Muscle layer of duodenum (tissue), 2 donors: ENCODE measurements around the gene TMEM178A.

ENCODE experiments used
- H3K27ac ChIP-seq: one replicate; pipeline ENCODE4 v1.7.0; 2013; ENCODE audit warnings: mild to moderate bottlenecking, low read length
- H3K27me3 ChIP-seq: one replicate; pipeline ENCODE4 v1.7.0; 2013; ENCODE audit warnings: low read depth, mild to moderate bottlenecking, control low read depth, low read length
- H3K36me3 ChIP-seq, 2 donors: one replicate each; pipeline ENCODE4 v1.7.0; 2013; ENCODE audit warnings: low read length in 2 of 2, control low read depth in 1 of 2, mild to moderate bottlenecking in 1 of 2; ENCODE audit not compliant: insufficient read depth in 2 of 2, control insufficient read depth in 1 of 2
- H3K4me1 ChIP-seq, 2 donors: one replicate each; pipeline ENCODE4 v1.7.0; 2013; ENCODE audit warnings: low read length in 2 of 2, mild to moderate bottlenecking in 2 of 2, control low read depth in 1 of 2, moderate library complexity in 1 of 2; ENCODE audit not compliant: insufficient read depth in 2 of 2, control insufficient read depth in 1 of 2
- H3K4me3 ChIP-seq, 2 donors: one replicate each; pipeline ENCODE4 v1.7.0; 2013; ENCODE audit warnings: low read length in 2 of 2, low read depth in 1 of 2, mild to moderate bottlenecking in 1 of 2
- H3K9me3 ChIP-seq, 2 donors: one replicate each; pipeline ENCODE4 v1.7.0; 2013; ENCODE audit warnings: low read length in 2 of 2, control low read depth in 1 of 2, mild to moderate bottlenecking in 1 of 2; ENCODE audit not compliant: control insufficient read depth in 1 of 2
- donor health status: healthy.

Gene TMEM178A

DNA sequence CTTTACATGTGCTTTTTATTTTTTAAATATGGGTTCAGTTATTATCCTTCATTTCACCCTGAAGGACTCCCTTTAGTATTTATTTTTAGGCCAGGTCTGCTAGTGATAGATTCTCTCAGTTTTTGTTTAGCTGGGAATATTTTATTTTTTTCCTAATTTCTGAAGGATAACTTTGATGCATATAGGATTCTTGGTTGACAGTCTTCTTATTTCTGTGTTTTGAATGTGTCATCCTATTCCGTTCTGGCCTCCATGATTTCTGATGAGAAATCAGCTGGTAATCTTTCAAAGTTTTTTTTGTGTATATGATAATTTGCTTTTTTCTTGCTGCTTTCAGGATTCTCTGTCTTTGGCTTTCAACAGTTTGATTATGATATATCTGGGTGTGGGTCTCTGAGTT lies 35.4 kb downstream of the TMEM178A start:
- H3K27me3 ChIP-seq: no peaks in the 10 kb centered on the region
- H3K27ac ChIP-seq: no peak overlapping the region
- H3K36me3 ChIP-seq: no peaks in the 10 kb centered on the region
- peaks cover 0 to 13% of the 10 kb centered on the region in 2 donors for H3K9me3 ChIP-seq
- H3K4me1 ChIP-seq: peaks cover 3 to 12% of the 10 kb centered on the region in 2 donors
- no peak overlapping the region for H3K4me3 ChIP-seq

DNA sequence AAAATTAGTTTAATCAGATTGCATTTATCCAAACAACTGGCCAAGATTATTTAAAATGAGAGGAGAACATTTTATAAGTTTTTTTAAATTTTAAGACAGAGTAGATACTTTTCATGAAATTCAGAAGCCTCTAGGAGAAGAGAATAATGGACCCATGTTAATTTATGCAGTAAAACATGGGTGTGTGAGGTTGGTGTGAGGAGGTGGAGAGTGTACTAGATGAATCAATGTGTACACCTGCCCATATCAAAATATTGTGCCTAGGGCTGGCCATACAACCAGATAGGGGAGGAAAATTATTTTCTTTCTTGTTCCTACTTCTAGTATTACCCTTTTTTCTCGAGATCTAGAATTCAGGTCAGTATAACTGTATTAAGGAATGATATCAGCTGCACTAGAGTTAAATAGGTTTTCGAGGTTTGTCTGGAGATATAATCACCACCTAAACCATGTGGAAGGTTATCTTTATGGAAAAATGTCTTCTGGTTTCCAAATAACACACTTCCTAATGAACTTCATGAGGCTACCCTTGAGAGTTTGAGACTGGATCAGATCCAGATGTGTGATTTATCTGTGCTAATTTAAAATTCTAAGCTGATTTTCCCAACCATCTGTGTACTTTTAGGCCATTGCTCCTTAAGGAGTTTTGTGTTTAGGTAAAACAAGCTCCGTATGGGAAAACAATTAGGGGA lies 37.6 kb downstream of the TMEM178A start:
- H3K36me3 ChIP-seq: no peaks in the 10 kb centered on the region
- no peaks in the 10 kb centered on the region for H3K4me1 ChIP-seq
- peaks cover 0 to 13% of the 10 kb centered on the region in 2 donors for H3K9me3 ChIP-seq
- H3K4me3 ChIP-seq: no peak overlapping the region
- no peak overlapping the region for H3K27ac ChIP-seq
- no peaks in the 10 kb centered on the region for H3K27me3 ChIP-seq

DNA sequence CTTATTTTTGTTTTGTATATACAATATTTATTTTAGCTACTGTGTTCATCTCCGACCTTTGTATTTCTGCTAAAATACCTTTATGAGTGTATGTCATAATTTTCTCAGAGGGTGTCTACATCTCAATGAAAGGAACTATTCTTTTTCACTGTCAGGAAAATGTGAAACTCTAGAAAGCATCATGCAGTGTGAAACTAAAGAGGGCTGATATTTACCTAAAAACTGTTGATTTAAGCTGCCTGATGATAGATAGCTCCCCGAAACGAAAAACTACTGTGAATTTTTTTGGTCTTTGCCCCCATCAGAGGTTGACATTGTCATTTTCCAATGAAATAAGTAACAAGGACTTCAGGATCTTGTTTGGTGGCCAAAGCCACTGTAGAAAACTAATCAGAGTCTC lies 38.8 kb downstream of the TMEM178A start:
- no peaks in the 10 kb centered on the region for H3K36me3 ChIP-seq
- H3K4me3 ChIP-seq: no peak overlapping the region
- no peaks in the 10 kb centered on the region for H3K27me3 ChIP-seq
- H3K27ac ChIP-seq: no peak overlapping the region
- no peaks in the 10 kb centered on the region for H3K4me1 ChIP-seq
- H3K9me3 ChIP-seq: peaks cover 0 to 13% of the 10 kb centered on the region in 2 donors

DNA sequence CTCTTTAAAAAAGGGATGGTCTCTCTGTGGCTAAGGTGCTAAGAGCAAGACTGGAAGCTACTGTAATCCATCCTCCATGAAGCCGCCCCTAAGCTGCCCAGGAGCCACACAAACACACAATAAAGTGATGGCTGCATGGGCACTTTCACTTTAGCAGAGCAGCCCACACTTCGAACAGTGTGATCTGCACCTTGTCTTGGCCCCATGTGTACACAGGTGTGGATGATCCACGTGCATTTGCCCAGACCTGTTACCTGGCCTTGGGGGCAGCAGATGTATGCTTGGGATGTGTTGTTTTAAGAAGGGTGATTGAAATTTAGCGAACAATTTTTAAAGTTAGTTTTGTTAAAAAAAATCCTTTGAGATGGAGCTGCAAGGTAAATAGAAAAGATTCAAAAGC lies 39.9 kb downstream of the TMEM178A start:
- H3K27ac ChIP-seq: no peak overlapping the region
- H3K27me3 ChIP-seq: no peaks in the 10 kb centered on the region
- H3K4me3 ChIP-seq: no peak overlapping the region
- no peaks in the 10 kb centered on the region for H3K4me1 ChIP-seq
- H3K9me3 ChIP-seq: peaks cover 0 to 13% of the 10 kb centered on the region in 2 donors
- H3K36me3 ChIP-seq: no peaks in the 10 kb centered on the region

DNA sequence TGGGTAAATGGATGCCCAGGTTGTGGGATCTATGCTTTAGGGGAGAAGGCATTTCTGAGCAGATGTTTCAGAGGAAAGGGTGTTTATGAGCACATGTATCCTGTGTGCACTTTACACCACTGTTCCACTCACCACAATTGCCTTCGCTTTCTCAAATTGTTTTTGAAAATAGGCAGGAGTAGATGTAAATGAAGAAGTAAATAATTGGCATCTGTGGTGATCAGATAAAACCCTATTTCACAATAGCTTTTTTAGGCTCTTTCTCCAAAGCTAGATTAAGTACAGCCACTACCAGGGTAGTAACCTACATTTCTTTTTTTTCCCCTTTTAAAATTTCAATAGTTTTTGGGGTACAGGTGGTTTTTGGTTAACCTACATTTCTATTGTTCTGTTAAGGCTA lies 40.6 kb downstream of the TMEM178A start:
- Histone ChIP-seq H3K27me3 (no peaks in the 10 kb centered on the region), H3K4me3 (no peak overlapping the region), H3K9me3 (peaks cover 0 to 11% of the 10 kb centered on the region in 2 donors), H3K27ac (no peak overlapping the region), H3K4me1 (no peaks in the 10 kb centered on the region), H3K36me3 (no peaks in the 10 kb centered on the region)

DNA sequence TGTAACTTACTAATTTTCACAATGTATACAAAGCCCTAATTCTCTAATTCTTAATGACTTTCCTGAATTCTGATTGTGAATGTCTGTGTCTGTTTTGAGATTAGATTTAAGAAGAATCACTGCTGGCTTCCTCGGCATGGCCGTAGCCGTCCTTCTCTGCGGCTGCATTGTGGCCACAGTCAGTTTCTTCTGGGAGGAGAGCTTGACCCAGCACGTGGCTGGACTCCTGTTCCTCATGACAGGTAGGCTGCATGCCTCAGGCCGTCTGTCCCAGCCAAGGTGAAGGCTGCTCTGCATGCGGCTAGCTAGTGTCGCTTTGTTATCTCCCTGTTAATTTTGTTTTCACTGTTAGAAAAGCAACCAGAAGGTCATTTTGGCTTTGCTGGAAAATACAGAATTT lies 41.2 kb downstream of the TMEM178A start:
- peaks cover 0 to 5% of the 10 kb centered on the region in 2 donors for H3K9me3 ChIP-seq

DNA sequence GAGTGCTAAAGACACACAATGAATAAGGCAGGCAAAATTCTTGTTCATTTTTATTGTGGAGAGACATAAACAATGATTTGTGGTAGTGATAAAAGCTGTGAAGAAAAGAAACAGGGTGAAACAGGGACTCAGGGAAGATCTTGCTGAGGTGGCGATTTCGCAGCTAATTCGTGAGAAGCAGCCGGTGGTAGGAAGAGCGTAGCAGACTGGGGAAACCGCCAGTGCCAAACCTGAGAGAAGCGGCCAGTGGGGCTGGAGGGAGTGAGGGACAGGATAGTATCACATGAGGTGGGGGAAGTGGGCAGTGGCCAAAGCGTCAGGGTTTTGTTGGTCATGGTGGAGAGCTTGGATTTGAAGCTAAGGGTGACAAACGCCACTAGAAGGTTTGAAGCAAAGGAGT lies 42.3 kb downstream of the TMEM178A start:
- Histone ChIP-seq H3K27me3 (no peaks in the 10 kb centered on the region), H3K27ac (no peak overlapping the region), H3K9me3 (no peaks in the 10 kb centered on the region)

More for the DNA sequence above, 41.2 kb downstream of the TMEM178A start:
- Histone ChIP-seq H3K4me1 (no peaks in the 10 kb centered on the region), H3K27me3 (no peaks in the 10 kb centered on the region), H3K27ac (no peak overlapping the region), H3K4me3 (no peak overlapping the region), H3K36me3 (no peaks in the 10 kb centered on the region)

DNA sequence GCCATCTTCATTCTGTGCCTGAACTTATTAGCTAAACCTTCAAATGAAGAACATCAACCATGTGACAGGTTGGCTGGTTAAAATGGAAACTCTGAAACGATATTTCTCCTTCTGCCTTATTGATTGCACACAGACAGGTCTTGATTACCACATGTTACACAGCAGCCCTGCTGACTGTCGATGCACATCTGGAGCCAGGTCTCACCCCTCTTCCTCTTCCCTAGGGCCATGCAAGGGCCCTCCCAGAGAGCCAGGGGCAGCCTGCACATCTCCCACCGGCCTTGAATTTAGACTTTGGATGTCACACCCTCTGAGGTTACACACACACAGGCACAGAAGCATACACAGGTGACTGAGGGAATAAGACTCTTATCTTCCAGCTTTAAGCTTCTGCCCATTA lies 45.1 kb downstream of the TMEM178A start:
- H3K27ac ChIP-seq: no peak overlapping the region
- H3K36me3 ChIP-seq: no peaks in the 10 kb centered on the region
- no peaks in the 10 kb centered on the region for H3K27me3 ChIP-seq
- no peaks in the 10 kb centered on the region for H3K4me1 ChIP-seq
- no peak overlapping the region for H3K4me3 ChIP-seq
- H3K9me3 ChIP-seq: no peaks in the 10 kb centered on the region

More for the DNA sequence above, 42.3 kb downstream of the TMEM178A start:
- H3K4me3 ChIP-seq: no peak overlapping the region
- no peaks in the 10 kb centered on the region for H3K4me1 ChIP-seq
- H3K36me3 ChIP-seq: no peaks in the 10 kb centered on the region

DNA sequence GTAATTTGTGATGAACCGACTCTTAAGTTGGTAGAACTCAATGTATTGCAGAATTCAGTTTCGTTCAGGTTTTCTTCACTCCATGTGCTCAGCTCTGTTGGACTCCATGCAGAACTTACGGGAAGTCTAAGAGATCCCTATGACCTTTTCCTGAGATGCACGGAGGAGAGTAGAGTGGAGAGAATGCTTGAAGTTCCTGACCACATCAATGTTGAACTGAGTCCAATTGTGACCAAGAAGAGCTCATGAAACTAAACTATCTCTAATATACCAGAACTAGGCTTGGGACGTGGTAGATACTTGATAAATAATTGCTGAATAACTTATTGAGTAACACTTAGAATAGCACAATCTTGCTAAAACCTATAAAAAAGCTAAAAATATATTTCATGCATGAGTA lies 47.2 kb downstream of the TMEM178A start:
- H3K27ac ChIP-seq: no peak overlapping the region
- no peaks in the 10 kb centered on the region for H3K9me3 ChIP-seq
- no peaks in the 10 kb centered on the region for H3K4me1 ChIP-seq
- no peak overlapping the region for H3K4me3 ChIP-seq
- H3K36me3 ChIP-seq: no peaks in the 10 kb centered on the region
- no peaks in the 10 kb centered on the region for H3K27me3 ChIP-seq

DNA sequence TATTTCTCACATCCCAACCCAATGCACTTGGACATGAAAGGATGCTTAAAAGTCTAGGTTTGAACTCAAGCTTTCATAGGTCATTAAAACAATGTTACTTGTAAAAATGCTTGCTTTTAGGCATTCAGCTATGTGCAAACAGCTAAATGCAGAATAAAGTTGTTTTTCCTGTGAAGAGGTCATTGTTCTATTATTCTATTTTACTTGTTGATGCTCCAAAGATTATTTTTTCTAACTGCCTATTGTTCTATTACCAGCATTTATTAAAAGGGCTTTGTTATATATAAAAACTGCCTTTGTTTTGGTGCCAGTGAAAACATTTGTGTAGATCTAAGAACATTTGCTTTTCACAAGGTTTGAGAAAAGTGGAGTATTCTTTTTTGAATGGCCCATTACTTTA lies 49.4 kb downstream of the TMEM178A start:
- Histone ChIP-seq H3K4me3 (no peak overlapping the region), H3K36me3 (no peaks in the 10 kb centered on the region), H3K4me1 (no peaks in the 10 kb centered on the region), H3K27ac (no peak overlapping the region), H3K9me3 (no peaks in the 10 kb centered on the region), H3K27me3 (no peaks in the 10 kb centered on the region)

DNA sequence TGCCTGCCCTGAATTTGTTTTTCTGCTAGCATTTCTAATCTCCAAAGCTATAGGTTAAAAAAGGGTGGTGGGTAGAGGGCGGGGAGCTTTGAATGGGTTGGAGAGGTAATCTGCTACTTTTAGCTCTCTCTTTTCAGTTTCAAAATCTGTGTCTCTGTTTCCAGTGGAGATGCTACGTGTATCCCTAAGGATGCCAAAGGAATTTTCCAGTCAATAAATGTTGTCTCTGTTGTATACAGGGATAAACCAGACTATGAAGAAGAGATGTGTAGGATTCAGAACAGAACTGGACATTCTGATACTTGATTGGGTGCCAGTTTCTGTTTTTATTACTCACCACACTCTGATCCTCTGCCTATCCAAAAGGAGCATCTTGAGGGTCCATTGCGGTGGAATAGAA lies 50.1 kb downstream of the TMEM178A start:
- no peaks in the 10 kb centered on the region for H3K9me3 ChIP-seq
- no peaks in the 10 kb centered on the region for H3K36me3 ChIP-seq
- H3K4me3 ChIP-seq: no peak overlapping the region
- H3K27ac ChIP-seq: no peak overlapping the region
- no peaks in the 10 kb centered on the region for H3K27me3 ChIP-seq
- H3K4me1 ChIP-seq: no peaks in the 10 kb centered on the region

DNA sequence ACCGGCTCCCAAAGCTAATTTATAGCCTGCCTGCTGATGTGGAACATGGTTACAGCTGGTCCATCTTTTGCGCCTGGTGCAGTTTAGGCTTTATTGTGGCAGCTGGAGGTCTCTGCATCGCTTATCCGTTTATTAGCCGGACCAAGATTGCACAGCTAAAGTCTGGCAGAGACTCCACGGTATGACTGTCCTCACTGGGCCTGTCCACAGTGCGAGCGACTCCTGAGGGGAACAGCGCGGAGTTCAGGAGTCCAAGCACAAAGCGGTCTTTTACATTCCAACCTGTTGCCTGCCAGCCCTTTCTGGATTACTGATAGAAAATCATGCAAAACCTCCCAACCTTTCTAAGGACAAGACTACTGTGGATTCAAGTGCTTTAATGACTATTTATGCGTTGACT lies 51.4 kb downstream of the TMEM178A start:
- H3K4me3 ChIP-seq: no peak overlapping the region
- H3K4me1 ChIP-seq: no peaks in the 10 kb centered on the region
- no peaks in the 10 kb centered on the region for H3K9me3 ChIP-seq
- no peaks in the 10 kb centered on the region for H3K36me3 ChIP-seq
- no peak overlapping the region for H3K27ac ChIP-seq
- H3K27me3 ChIP-seq: no peaks in the 10 kb centered on the region
